CD14-positive monocyte (primary cell): ENCODE data around the gene CCDC8. TPM values are rescaled to one million over a fixed set of nuclear protein-coding genes. Genes with fewer than 3 reads are reported as not detected.

ENCODE experiments used
- DNase-seq, 3 donors: peaks; one replicate each; pipeline ENCODE4 v3.0.0-alpha.2; 2011 to 2022
- H2AFZ ChIP-seq: 2 replicates; pipeline ENCODE4 v1.6.0; 2012; ENCODE audit warnings: mild to moderate bottlenecking, low read depth, low read length, inconsistent platforms; ENCODE audit not compliant: insufficient read depth, poor library complexity, severe bottlenecking
- H3K27ac ChIP-seq, 2 donors: 1 replicate in 1 of 2; 2 replicates in 1 of 2; pipeline ENCODE4 v1.5.1; 2012 to 2013; ENCODE audit warnings: low read length in 2 of 2, control low read depth in 1 of 2, inconsistent platforms in 1 of 2, low read depth in 1 of 2, mild to moderate bottlenecking in 1 of 2
- H3K27me3 ChIP-seq, 2 donors: one replicate each; pipeline versions ENCODE4 v1.6.0 to v1.6.1; 2011 to 2013; ENCODE audit warnings: low read length in 2 of 2; ENCODE audit not compliant: control insufficient read depth in 2 of 2, insufficient read depth in 2 of 2
- H3K36me3 ChIP-seq, 2 donors: replicated peaks in 1 of 2; 1 replicate in 1 of 2; 2 replicates in 1 of 2; pipeline versions ENCODE4 v1.5.1 to v1.6.1; 2012 to 2013; ENCODE audit warnings: low read length in 2 of 2, control low read depth in 1 of 2, inconsistent platforms in 1 of 2, mild to moderate bottlenecking in 1 of 2; ENCODE audit not compliant: insufficient read depth in 2 of 2, control insufficient read depth in 1 of 2
- H3K4me1 ChIP-seq, 2 donors: 1 replicate in 1 of 2; 2 replicates in 1 of 2; pipeline versions ENCODE4 v1.5.1 to v1.6.1; 2012 to 2013; ENCODE audit warnings: low read length in 2 of 2, control low read depth in 1 of 2, inconsistent platforms in 1 of 2, mild to moderate bottlenecking in 1 of 2, moderate library complexity in 1 of 2; ENCODE audit not compliant: insufficient read depth in 2 of 2, control insufficient read depth in 1 of 2
- H3K4me2 ChIP-seq: replicated peaks from 2 replicates; pipeline ENCODE3; 2012; ENCODE audit warnings: low read length, moderate library complexity, mild to moderate bottlenecking; ENCODE audit not compliant: poor library complexity, severe bottlenecking; ENCODE audit errors: extremely low read depth
- H3K4me3 ChIP-seq, 3 experiments: fragments of 200-600 bp in 1 of 3; sonication (generic) in 1 of 3; replicated peaks in 1 of 3; 1 replicate in 2 of 3; 2 replicates in 1 of 3; pipeline ENCODE4 v1.5.1; 2011 to 2013; ENCODE audit warnings: low read length in 3 of 3, mild to moderate bottlenecking in 3 of 3, control low read depth in 2 of 3, low read depth in 2 of 3, inconsistent platforms in 1 of 3, moderate library complexity in 1 of 3
- H3K79me2 ChIP-seq: 2 replicates; pipeline ENCODE4 v1.6.0; 2012; ENCODE audit warnings: mild to moderate bottlenecking, control low read depth, inconsistent platforms, low read length, moderate library complexity; ENCODE audit not compliant: insufficient read depth
- H3K9ac ChIP-seq: 2 replicates; pipeline ENCODE4 v1.6.0; 2017; ENCODE audit warnings: low read length, mild to moderate bottlenecking; ENCODE audit not compliant: insufficient read depth, poor library complexity, severe bottlenecking
- H3K9me3 ChIP-seq, 2 donors: replicated peaks in 1 of 2; 1 replicate in 1 of 2; 2 replicates in 1 of 2; pipeline versions ENCODE4 v1.5.1 to v1.6.1; 2012 to 2013; ENCODE audit warnings: low read length in 2 of 2, control low read depth in 1 of 2; ENCODE audit not compliant: control insufficient read depth in 1 of 2, insufficient read depth in 1 of 2
- H4K20me1 ChIP-seq: 2 replicates; pipeline ENCODE4 v1.6.0; 2012; ENCODE audit warnings: mild to moderate bottlenecking, low read length, control low read depth, moderate library complexity; ENCODE audit not compliant: insufficient read depth
- H3K27ac Mint-ChIP-seq, 7 donors: one replicate each; pipeline ENCODE4 v1.8.0; 2020; ENCODE audit warnings: mild to moderate bottlenecking in 7 of 7, mixed read lengths in 7 of 7, moderate library complexity in 6 of 7, inconsistent platforms in 2 of 7
- H3K27me3 Mint-ChIP-seq, 3 donors: one replicate each; pipeline ENCODE4 v1.8.0; 2021 to 2022; ENCODE audit warnings: low read depth in 3 of 3, mild to moderate bottlenecking in 3 of 3, mixed read lengths in 3 of 3, moderate library complexity in 3 of 3, inconsistent platforms in 1 of 3
- H3K36me3 Mint-ChIP-seq, 2 donors: one replicate each; pipeline ENCODE4 v1.8.0; 2020; ENCODE audit warnings: mixed read lengths in 2 of 2, inconsistent platforms in 1 of 2, mild to moderate bottlenecking in 1 of 2
- H3K4me1 Mint-ChIP-seq: one replicate; pipeline ENCODE4 v1.8.0; 2020; ENCODE audit warnings: mild to moderate bottlenecking, mixed read lengths
- H3K4me3 Mint-ChIP-seq, 2 donors: one replicate each; pipeline ENCODE4 v1.8.0; 2020; ENCODE audit warnings: mild to moderate bottlenecking in 2 of 2, mixed read lengths in 2 of 2, moderate library complexity in 1 of 2
- H3K9me3 Mint-ChIP-seq, 7 donors: one replicate each; pipeline ENCODE4 v1.8.0; 2020 to 2022; ENCODE audit warnings: mixed read lengths in 7 of 7, mild to moderate bottlenecking in 6 of 7, moderate library complexity in 6 of 7, inconsistent platforms in 2 of 7
- CTCF ChIP-seq: fragments of 200-600 bp; IDR thresholded peaks from one replicate; pipeline ENCODE4 v1.8.0; 2022; ENCODE audit warnings: antibody characterized with exemption, mild to moderate bottlenecking
- WGBS: methylation state at CpG from one replicate; pipeline ENCODE4 v1.1.5; 2013; ENCODE audit warnings: missing lambda C conversion rate; ENCODE audit not compliant: insufficient coverage; 5-methylcytosine and 5-hydroxymethylcytosine counted together
- intact Hi-C, 2 donors: fragments of 100-400 bp; cut with micrococcal nuclease; formaldehyde crosslinking; loops; one replicate each; pipeline versions ENCODE4 v1.15.0 to v1.15.1; 2023
- polyA plus RNA-seq, 3 donors: library from polyadenylated mRNA; depleted of rRNA in 1 of 3; unstranded in 2 of 3; stranded (reverse) in 1 of 3; fragments of 300-500 nt in 2 of 3; fragments of >200 nt in 1 of 3; fragmentation: Illumina TruSeq in 2 of 3; gene quantifications; 1 replicate in 2 of 3; 2 replicates in 1 of 3; pipeline ENCODE4 v1.2.3, GENCODE V29; 2012 to 2021

The CCDC8 gene
- polyA plus RNA-seq, 3 donors: not detected

- H4K20me1 ChIP-seq: no peaks in the 10 kb centered on the region
- H3K4me1 ChIP-seq: no peaks in the 10 kb centered on the region
- H3K4me2 ChIP-seq: no peak overlapping the region
- intact Hi-C loops: no loop called here
- no peak for TF ChIP-seq CTCF
- WGBS: 92% methylated on average over 2 of the region's 6 CpGs
- H3K36me3 Mint-ChIP-seq: no peaks in the 10 kb centered on the region
- no peaks in the 10 kb centered on the region for H3K36me3 ChIP-seq
- H3K4me3 ChIP-seq: no peak overlapping the region
- no peak for DNase-seq
- peaks cover 0 to 12% (median 8%) of the 10 kb centered on the region in 7 donors for H3K9me3 Mint-ChIP-seq
- H3K79me2 ChIP-seq: no peaks in the 10 kb centered on the region
- peaks cover 12 to 34% (median 18%) of the 10 kb centered on the region in 3 donors for H3K27me3 Mint-ChIP-seq
- H3K9ac ChIP-seq: no peak overlapping the region
- no peak overlapping the region for H2AFZ ChIP-seq
- H3K4me1 Mint-ChIP-seq: no peaks in the 10 kb centered on the region
- H3K4me3 Mint-ChIP-seq: no peak overlapping the region
- H3K9me3 ChIP-seq: peaks cover 0 to 3% of the 10 kb centered on the region in 2 donors
- H3K27ac ChIP-seq: no peak overlapping the region
- no peak overlapping the region for H3K27ac Mint-ChIP-seq
- H3K27me3 ChIP-seq: peaks cover 0 to 7% of the 10 kb centered on the region in 2 donors
These were observed 40.3 kb upstream of the CCDC8 start for GRCh38 chr19:46453661-46454060.

GRCh38 chr19:46452186-46452585, 38.8 kb upstream of the CCDC8 start:
- no peaks in the 10 kb centered on the region for H3K36me3 ChIP-seq
- no peaks in the 10 kb centered on the region for H3K4me1 ChIP-seq
- H3K4me3 Mint-ChIP-seq: no peak overlapping the region
- no peak overlapping the region for H3K4me3 ChIP-seq
- H3K27me3 ChIP-seq: peaks cover 0 to 7% of the 10 kb centered on the region in 2 donors
- no peaks in the 10 kb centered on the region for H3K4me1 Mint-ChIP-seq
- peaks cover 0 to 3% of the 10 kb centered on the region in 2 donors for H3K9me3 ChIP-seq
- H3K9ac ChIP-seq: no peak overlapping the region
- H3K4me2 ChIP-seq: no peak overlapping the region
- intact Hi-C loops: no loop called here
- peaks cover 15 to 43% (median 24%) of the 10 kb centered on the region in 3 donors for H3K27me3 Mint-ChIP-seq
- H3K27ac Mint-ChIP-seq: no peak overlapping the region
- no peak overlapping the region for H2AFZ ChIP-seq
- H3K27ac ChIP-seq: no peak overlapping the region
- no peak for DNase-seq
- no peak for TF ChIP-seq CTCF
- H3K79me2 ChIP-seq: no peaks in the 10 kb centered on the region
- no peaks in the 10 kb centered on the region for H4K20me1 ChIP-seq
- H3K9me3 Mint-ChIP-seq: peaks cover 0 to 12% (median 8%) of the 10 kb centered on the region in 7 donors
- no peaks in the 10 kb centered on the region for H3K36me3 Mint-ChIP-seq
- WGBS: 52% methylated on average over 3 of the region's 4 CpGs
